Measurements from ENCODE around the gene LIPG.
"Not testable (repeated sequence)": the region's sequence is repeated elsewhere in the genome, so short reads cannot be mapped to it uniquely, and the experiment has no call there.

GRCh38 chr18:49584951-49585350 lies 23.1 kb downstream of the LIPG start:
- not testable (repeated sequence) for TF ChIP-seq CTCF (IDR thresholded peaks at IDR 0.05 in 4 of 5, conservative IDR thresholded peaks at IDR 0.05 in 1 of 5); POLR2A (IDR thresholded peaks at IDR 0.05)
